ENCODE results near the gene CCDC30.

CCDC30 gene

DNA sequence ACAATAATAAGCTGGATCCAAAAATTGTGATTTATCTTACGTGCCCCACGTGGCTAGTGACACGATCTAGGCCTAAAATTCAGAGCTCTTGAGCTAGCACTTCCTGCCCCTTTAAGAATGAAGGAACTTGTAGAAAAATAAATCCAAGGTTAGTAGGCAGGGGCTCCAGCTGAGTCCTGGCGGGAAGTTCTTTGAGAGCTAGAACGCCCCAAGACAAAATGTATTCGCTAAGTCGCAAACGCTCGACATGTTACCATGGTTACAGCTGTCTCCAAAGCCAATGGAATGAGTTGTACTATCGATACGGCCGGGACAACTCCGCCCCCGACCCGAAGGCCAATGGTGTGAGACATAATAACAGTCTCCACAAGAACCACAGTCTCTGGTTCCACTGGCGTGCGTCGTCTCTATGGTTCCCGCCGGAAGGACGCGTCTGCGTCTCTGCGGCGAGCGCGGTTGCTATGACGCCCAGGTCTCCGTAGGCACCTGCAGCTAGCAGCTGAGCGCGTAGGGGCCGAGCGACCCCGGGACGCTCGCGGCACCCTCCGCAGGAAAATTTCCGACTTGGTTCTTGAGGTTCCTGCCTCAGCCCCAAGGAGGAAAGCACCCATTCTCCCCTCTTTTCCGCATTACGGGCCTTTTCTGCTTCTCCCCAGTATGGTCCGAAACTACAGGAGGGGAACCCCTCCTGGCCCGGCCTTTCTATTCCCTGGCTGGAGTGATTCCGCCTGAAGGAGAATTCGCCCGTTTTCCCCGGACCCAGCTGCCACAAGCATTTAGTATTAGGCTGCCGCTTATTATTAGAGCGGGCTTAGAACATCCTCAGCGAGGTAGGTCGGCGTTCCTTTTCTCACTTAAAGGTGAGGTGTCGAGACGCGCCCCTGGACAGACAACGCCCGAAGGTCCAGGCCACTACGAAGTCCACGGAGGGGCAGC, at the start of gene CCDC30:
Gene CCDC30, plus strand, starts transcription at position 459 of the 936 bp plus-strand sequence. CDS start 17,266 bp downstream, outside the sequence.
- TF ChIP-seq, protein P1, sequence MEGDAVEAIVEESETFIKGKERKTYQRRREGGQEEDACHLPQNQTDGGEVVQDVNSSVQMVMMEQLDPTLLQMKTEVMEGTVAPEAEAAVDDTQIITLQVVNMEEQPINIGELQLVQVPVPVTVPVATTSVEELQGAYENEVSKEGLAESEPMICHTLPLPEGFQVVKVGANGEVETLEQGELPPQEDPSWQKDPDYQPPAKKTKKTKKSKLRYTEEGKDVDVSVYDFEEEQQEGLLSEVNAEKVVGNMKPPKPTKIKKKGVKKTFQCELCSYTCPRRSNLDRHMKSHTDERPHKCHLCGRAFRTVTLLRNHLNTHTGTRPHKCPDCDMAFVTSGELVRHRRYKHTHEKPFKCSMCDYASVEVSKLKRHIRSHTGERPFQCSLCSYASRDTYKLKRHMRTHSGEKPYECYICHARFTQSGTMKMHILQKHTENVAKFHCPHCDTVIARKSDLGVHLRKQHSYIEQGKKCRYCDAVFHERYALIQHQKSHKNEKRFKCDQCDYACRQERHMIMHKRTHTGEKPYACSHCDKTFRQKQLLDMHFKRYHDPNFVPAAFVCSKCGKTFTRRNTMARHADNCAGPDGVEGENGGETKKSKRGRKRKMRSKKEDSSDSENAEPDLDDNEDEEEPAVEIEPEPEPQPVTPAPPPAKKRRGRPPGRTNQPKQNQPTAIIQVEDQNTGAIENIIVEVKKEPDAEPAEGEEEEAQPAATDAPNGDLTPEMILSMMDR (IDR thresholded peaks at IDR 0.05): no peak
- Mint-ChIP-seq H3K4me1 (peaks cover 29% of the 10 kb centered on the region), H3K27ac (peak within 1 kb of the TSS; percentile 95)

DNA sequence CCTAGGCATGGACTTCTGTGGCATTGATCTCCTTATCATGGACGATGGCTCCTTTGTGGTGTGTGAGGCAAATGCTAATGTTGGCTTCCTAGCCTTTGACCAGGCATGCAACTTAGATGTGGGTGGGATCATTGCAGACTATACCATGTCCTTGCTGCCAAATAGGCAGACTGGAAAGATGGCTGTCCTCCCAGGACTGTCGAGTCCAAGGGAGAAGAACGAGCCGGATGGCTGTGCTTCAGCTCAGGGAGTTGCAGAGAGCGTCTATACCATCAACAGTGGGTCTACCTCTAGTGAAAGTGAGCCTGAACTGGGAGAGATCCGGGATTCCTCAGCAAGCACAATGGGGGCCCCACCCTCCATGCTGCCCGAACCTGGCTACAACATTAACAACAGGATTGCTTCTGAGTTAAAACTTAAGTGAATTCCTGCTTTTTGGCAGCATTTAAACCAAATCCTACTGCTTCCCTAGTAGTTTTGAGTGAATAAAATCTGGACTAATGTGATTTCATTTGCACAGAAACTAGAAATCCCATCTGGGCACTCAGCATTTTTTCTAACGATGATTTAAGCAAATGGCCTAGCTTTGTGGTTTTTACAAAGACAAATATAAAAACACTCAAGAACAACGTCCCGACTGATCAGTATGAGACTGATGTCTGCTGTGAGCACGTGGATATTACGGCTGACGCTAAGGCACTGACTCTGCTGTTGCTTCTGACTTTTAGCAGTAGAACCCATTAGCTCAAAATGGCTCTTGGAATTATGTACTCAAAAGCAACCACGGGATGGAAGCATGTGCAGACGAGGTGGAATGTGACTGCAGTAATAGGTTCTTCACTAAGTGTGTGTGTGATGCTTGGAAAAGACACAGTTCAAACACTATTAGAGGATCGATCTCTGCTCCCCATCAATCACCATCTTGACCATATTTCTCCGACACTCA, 48.3 kb upstream of the CCDC30 start:
- H3K4me1 Mint-ChIP-seq: peaks cover 13% of the 10 kb centered on the region
- H3K27ac Mint-ChIP-seq: no peak overlapping the region
- H3K36me3 Mint-ChIP-seq (ENCODE audit: low read depth): no peaks in the 10 kb centered on the region
- no peak for DNase-seq
- H3K4me3 Mint-ChIP-seq: no peak overlapping the region
- H3K27me3 Mint-ChIP-seq (ENCODE audit: low read depth, poor library complexity): peaks cover 7% of the 10 kb centered on the region
- H3K9me3 Mint-ChIP-seq: no peaks in the 10 kb centered on the region
- TF ChIP-seq, protein P1 (IDR thresholded peaks at IDR 0.05): no peak

More for the DNA sequence above, at the start of gene CCDC30:
- Mint-ChIP-seq H3K36me3 (ENCODE audit: low read depth) (peaks cover 20% of the 10 kb centered on the region), H3K4me3 (peak within 1 kb of the TSS; percentile 79), H3K27me3 (ENCODE audit: low read depth, poor library complexity) (peaks cover 22% of the 10 kb centered on the region), H3K9me3 (no peaks in the 10 kb centered on the region)
- DNase-seq: peak; percentile 91

DNA sequence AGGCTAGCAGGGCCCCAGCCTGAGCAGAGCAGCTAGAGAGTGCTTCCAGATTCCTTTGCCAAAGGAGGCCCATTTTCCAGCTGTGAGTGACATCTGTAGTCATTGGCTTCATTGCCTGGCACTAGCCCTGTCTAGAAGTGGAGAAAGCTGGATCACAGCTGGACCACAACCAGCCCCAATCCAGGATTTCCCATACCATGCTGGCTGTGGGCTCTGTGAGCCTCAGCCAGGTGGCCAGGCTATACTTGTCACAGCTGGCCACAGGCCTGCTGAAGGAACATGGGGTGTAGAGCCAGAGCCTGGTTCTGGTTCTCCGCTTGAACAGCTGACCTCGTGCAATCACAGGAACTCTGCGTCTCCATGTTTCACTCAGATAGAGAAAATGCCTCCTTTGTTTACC, 45.9 kb upstream of the CCDC30 start:
- Mint-ChIP-seq H3K9me3 (no peaks in the 10 kb centered on the region), H3K4me3 (no peak overlapping the region), H3K4me1 (peaks cover 36% of the 10 kb centered on the region), H3K27ac (no peak overlapping the region), H3K36me3 (ENCODE audit: low read depth) (no peaks in the 10 kb centered on the region), H3K27me3 (ENCODE audit: low read depth, poor library complexity) (peaks cover 7% of the 10 kb centered on the region)
- TF ChIP-seq, protein P1 (IDR thresholded peaks at IDR 0.05): no peak
- DNase-seq: no peak

DNA sequence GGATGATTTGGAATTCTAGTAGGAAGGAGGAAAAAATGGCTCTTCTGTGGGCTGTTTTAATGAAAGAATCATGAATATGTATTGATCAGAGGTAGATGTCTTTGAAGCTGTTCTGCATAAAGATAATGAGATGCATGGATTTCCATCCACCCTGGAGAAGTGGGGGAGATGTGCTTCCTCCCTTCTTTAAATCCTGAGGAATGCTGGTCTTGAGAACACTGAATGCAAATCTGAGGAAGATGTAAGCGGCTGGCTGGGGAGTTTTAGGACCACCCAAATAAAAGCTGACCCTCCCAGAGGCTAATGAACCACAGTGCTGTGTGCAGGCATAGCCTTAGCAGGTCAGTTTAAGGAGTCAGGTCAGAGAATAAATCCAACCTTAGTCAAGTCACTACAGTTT, 44.6 kb upstream of the CCDC30 start:
- no peak for DNase-seq
- H3K4me3 Mint-ChIP-seq: no peak overlapping the region
- H3K4me1 Mint-ChIP-seq: peaks cover 47% of the 10 kb centered on the region
- TF ChIP-seq, protein P1 (IDR thresholded peaks at IDR 0.05): no peak
- no peaks in the 10 kb centered on the region for H3K9me3 Mint-ChIP-seq
- H3K36me3 Mint-ChIP-seq (ENCODE audit: low read depth): no peaks in the 10 kb centered on the region
- H3K27ac Mint-ChIP-seq: no peak overlapping the region
- peaks cover 3% of the 10 kb centered on the region for H3K27me3 Mint-ChIP-seq (ENCODE audit: low read depth, poor library complexity)

DNA sequence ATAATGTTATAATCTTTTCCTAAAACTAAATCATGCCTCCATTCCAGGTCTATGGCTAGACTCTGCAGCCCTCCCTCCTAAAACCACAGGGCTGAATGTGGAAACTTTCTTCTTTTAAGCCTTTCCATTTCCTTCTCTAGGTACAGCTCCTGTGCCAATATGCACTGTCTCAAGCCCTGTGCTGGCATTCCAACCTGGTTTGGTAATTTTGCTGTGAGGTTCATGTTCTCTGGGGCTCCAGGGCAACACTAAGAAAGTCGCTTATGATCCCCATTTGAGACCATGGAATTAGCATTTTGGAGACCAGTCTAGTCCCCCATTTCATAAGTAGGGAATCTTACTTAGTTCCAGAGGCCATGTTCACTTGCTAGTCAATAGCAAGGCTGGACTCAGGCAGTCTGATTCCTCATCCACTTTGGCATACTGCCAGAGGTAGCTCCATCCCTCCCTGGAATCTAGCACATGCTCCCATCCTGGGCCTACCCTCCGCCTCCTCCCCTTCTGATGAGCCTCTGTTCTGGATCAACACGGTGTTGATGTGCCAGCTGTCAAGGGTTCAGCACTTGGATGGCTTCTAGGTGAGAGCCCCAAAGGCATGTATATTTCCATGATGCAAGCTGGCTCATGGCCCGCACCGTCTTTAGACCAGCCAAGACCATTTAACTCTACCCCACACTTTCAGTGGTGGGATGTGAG, 43.8 kb upstream of the CCDC30 start:
- no peak for DNase-seq
- peaks cover 54% of the 10 kb centered on the region for H3K4me1 Mint-ChIP-seq
- H3K4me3 Mint-ChIP-seq: no peak overlapping the region
- H3K27me3 Mint-ChIP-seq (ENCODE audit: low read depth, poor library complexity): peaks cover 3% of the 10 kb centered on the region
- H3K36me3 Mint-ChIP-seq (ENCODE audit: low read depth): no peaks in the 10 kb centered on the region
- no peaks in the 10 kb centered on the region for H3K9me3 Mint-ChIP-seq
- TF ChIP-seq, protein P1 (IDR thresholded peaks at IDR 0.05): no peak
- no peak overlapping the region for H3K27ac Mint-ChIP-seq

Data from nephron progenitor cell (in vitro differentiated cells).